Measurements from ENCODE around the gene TNN. TPM values are rescaled to one million over a fixed set of nuclear protein-coding genes. Genes with fewer than 3 reads are reported as not detected.

TNN gene
- total RNA-seq, 2 donors from 2014 or later: 0.09 TPM; not detected in 1

- no peak overlapping the region for H3K27ac Mint-ChIP-seq
- H3K4me1 Mint-ChIP-seq: peaks cover 2% of the 10 kb centered on the region
- 94% methylated on average over 3 of the region's 3 CpGs; no CpG with 5 or more reads in 1 of the 2 experiments for WGBS, 2 experiments (ENCODE audit: insufficient coverage in 1 of 2, insufficient read length in 1 of 2)
- peaks cover 7% of the 10 kb centered on the region for H3K27me3 Mint-ChIP-seq (ENCODE audit: insufficient read depth)
- Histone ChIP-seq H3K27me3 (ENCODE audit: control insufficient read depth, insufficient read depth, low read length, poor library complexity, severe bottlenecking) (no peaks in the 10 kb centered on the region), H3K4me3 (ENCODE audit: low read length) (no peak overlapping the region), H3K4me1 (ENCODE audit: control insufficient read depth, insufficient read depth, low read length) (no peaks in the 10 kb centered on the region), H3K9ac (ENCODE audit: extremely low read depth, low read length, poor library complexity, severe bottlenecking) (no peak overlapping the region), H3K9me3 (ENCODE audit: control insufficient read depth, low read length) (no peaks in the 10 kb centered on the region), H3K36me3 (ENCODE audit: control insufficient read depth, insufficient read depth, low read length) (no peaks in the 10 kb centered on the region), H3K27ac (ENCODE audit: low read depth, low read length) (no peak overlapping the region)
- no peak for TF ChIP-seq CTCF (conservative IDR thresholded peaks at IDR 0.05)
- DNase-seq: no peak
- no peaks in the 10 kb centered on the region for H3K36me3 Mint-ChIP-seq (ENCODE audit: low read depth)
- no peak overlapping the region for H3K4me3 Mint-ChIP-seq
- no peaks in the 10 kb centered on the region for H3K9me3 Mint-ChIP-seq
Measured at GRCh38 chr1:175136246-175136645, 68.6 kb downstream of the TNN start.

- no peak for TF ChIP-seq CTCF (conservative IDR thresholded peaks at IDR 0.05)
- Mint-ChIP-seq H3K27me3 (ENCODE audit: insufficient read depth) (peaks cover 7% of the 10 kb centered on the region), H3K36me3 (ENCODE audit: low read depth) (no peaks in the 10 kb centered on the region), H3K4me3 (no peak overlapping the region), H3K27ac (no peak overlapping the region), H3K9me3 (no peaks in the 10 kb centered on the region), H3K4me1 (no peaks in the 10 kb centered on the region)
- Histone ChIP-seq H3K27me3 (ENCODE audit: control insufficient read depth, insufficient read depth, low read length, poor library complexity, severe bottlenecking) (no peaks in the 10 kb centered on the region), H3K36me3 (ENCODE audit: control insufficient read depth, insufficient read depth, low read length) (no peaks in the 10 kb centered on the region), H3K9me3 (ENCODE audit: control insufficient read depth, low read length) (no peaks in the 10 kb centered on the region), H3K4me1 (ENCODE audit: control insufficient read depth, insufficient read depth, low read length) (no peaks in the 10 kb centered on the region), H3K9ac (ENCODE audit: extremely low read depth, low read length, poor library complexity, severe bottlenecking) (no peak overlapping the region), H3K4me3 (ENCODE audit: low read length) (no peak overlapping the region), H3K27ac (ENCODE audit: low read depth, low read length) (no peak overlapping the region)
- 94 to 100% methylated on average over 1 of the region's 1 CpG for WGBS, 2 experiments (ENCODE audit: insufficient coverage in 1 of 2, insufficient read length in 1 of 2)
- DNase-seq: no peak
Measured at GRCh38 chr1:175137369-175137768, 69.7 kb downstream of the TNN start.

GRCh38 chr1:175138579-175138978, 70.9 kb downstream of the TNN start:
- H3K36me3 Mint-ChIP-seq (ENCODE audit: low read depth): no peaks in the 10 kb centered on the region
- 92 to 94% methylated on average over 2 of the region's 2 CpGs for WGBS, 2 experiments (ENCODE audit: insufficient coverage in 1 of 2, insufficient read length in 1 of 2)
- H3K36me3 ChIP-seq (ENCODE audit: control insufficient read depth, insufficient read depth, low read length): no peaks in the 10 kb centered on the region

More at GRCh38 chr1:175138579-175138978, 70.9 kb downstream of the TNN start:
- Mint-ChIP-seq H3K4me3 (no peak overlapping the region), H3K9me3 (no peaks in the 10 kb centered on the region), H3K4me1 (no peaks in the 10 kb centered on the region), H3K27me3 (ENCODE audit: insufficient read depth) (peaks cover 7% of the 10 kb centered on the region), H3K27ac (no peak overlapping the region)
- H3K4me1 ChIP-seq (ENCODE audit: control insufficient read depth, insufficient read depth, low read length): no peaks in the 10 kb centered on the region
- no peak overlapping the region for H3K27ac ChIP-seq (ENCODE audit: low read depth, low read length)
- no peak for DNase-seq
- H3K9ac ChIP-seq (ENCODE audit: extremely low read depth, low read length, poor library complexity, severe bottlenecking): no peak overlapping the region
- no peak overlapping the region for H3K4me3 ChIP-seq (ENCODE audit: low read length)
- H3K9me3 ChIP-seq (ENCODE audit: control insufficient read depth, low read length): no peaks in the 10 kb centered on the region
- H3K27me3 ChIP-seq (ENCODE audit: control insufficient read depth, insufficient read depth, low read length, poor library complexity, severe bottlenecking): no peaks in the 10 kb centered on the region
- no peak for TF ChIP-seq CTCF (conservative IDR thresholded peaks at IDR 0.05)

All from endodermal cell (in vitro differentiated cells).